GM13976 (cell line): ENCODE data around the gene NKAIN2.

Experiments used
- DNase-seq: peaks from one replicate; pipeline ENCODE4 v3.0.0; 2012; ENCODE audit warnings: low spot score
- CTCF ChIP-seq: IDR thresholded peaks from 2 replicates; pipeline ENCODE4 v1.5.1; 2012; ENCODE audit warnings: borderline replicate concordance, mild to moderate bottlenecking; ENCODE audit not compliant: insufficient read depth; ENCODE audit errors: extremely low read depth, missing control alignments, control extremely low read depth
- in situ Hi-C: fragments of 300-500 bp; cut with MboI; formaldehyde crosslinking; loops from one replicate; pipeline ENCODE4 v1.12.0; 2022; ENCODE audit warnings: low sequenced_read_pairs, mixed read lengths, inconsistent platforms; ENCODE audit not compliant: unreplicated experiment

The NKAIN2 gene

GRCh38 chr6:124753562-124754105, 950.0 kb downstream of the NKAIN2 start:
- in situ Hi-C loops = no loop called here
- no peak for DNase-seq
- TF ChIP-seq CTCF = no peak

DNA sequence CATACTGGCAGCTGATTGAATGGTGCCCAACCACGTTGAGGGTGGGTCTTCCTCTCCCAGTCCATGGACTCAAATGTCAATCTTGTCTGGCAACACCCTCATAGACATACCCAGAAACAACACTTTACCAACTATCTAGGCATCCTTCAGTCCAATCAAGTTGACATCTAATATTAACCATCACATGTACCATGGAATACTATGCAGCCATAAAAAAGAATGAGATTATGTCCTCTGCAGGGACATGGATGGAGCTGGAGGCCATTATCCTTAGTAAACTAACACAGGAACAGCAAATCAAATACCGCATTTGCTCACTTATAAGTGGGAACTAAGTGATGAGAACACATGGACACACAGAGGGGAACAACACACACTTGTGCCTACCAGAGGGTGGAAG, 951.7 kb downstream of the NKAIN2 start:
- in situ Hi-C loops = no loop called here
- no peak for TF ChIP-seq CTCF
- no peak for DNase-seq

- no peak for TF ChIP-seq CTCF
- in situ Hi-C loops = no loop called here
- DNase-seq = no peak
Measured at GRCh38 chr6:124757560-124757959, 953.9 kb downstream of the NKAIN2 start.

DNA sequence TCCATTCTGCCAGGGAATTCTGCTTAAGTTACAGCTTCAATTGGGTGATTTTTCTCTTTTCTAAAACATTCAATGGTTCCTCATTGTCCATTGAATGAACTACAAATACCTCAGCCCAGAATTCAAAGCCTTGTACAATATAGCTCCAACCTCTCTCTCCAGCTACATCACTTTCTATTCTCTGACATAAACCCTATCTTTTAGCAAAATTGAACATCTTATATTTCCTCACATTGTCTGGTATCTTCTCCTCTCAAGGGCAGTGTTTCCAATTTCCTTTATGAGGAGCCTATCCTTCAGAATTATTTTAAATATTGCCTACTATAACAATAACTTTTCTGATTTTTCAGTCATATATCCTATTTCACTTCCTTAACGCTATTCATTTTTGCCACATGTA, 955.0 kb downstream of the NKAIN2 start:
- no peak for DNase-seq
- in situ Hi-C loops = no loop called here
- TF ChIP-seq CTCF = no peak

DNA sequence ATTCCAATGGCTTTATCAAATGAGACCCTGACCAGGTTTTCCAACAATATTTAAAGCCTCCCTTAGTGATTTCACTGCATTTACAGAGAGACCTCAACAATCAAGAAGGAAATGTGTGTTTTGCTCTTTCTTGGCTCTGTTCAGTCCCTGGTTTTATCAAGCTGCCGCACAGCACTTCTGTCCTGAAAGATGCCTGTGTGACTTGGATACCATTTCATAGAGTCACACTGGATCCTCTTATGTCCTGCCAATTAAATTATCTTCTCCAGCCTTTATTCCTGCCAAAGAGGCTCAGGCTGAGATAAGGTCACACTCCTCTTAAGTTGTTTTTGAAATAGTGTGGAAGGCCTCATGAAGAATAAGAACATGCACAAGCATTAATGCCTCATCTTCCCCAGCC, 961.6 kb downstream of the NKAIN2 start:
- no peak for DNase-seq
- TF ChIP-seq CTCF = no peak
- in situ Hi-C loops = no loop called here

- no peak for DNase-seq
- in situ Hi-C loops = no loop called here
- no peak for TF ChIP-seq CTCF
Measured at GRCh38 chr6:124768224-124768623, 964.6 kb downstream of the NKAIN2 start.
